DMS 273 (cell line): Measurements from ENCODE around the gene GGA1.
A peak's percentile ranks its signal among the peaks of the same experiment; 100 is the strongest.

Experiments
- DNase-seq: peaks from one replicate; lab custom pipeline; 2025; ENCODE audit not compliant: unreplicated experiment; lab: John Stamatoyannopoulos, UW

Gene GGA1

DNA sequence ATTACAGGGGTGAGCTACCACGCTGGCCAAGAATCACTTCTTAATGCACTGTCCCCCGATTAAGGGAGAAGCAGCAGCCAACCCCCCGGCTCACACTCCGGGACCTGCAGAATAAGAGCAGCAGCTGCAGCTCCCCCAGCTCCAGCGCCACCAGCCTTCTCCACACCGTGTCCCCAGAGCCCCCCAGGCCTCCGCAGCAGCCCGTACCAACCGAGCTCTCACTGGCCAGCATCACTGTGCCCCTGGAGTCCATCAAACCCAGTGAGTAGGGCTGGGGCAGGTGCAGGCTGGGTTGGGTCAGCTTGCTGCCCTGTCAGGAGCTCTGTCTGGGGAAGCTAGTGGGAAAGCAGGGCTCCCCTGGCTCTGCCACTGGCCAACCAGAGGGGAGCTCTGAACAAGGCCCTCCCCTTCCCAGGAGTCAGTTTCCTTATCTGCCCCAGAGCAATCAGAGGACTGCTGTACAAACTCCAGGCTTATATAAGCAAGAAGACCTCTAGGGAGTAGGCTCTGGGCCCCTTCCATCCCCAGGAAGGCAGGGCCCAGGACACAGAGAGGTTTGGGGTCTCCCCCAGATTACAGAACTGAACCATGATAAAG is 22.3 kb downstream of the GGA1 start:
- no peak for DNase-seq

GRCh38 chr22:37631448-37632173 is 23.0 kb downstream of the GGA1 start:
- DNase-seq = no peak

DNA sequence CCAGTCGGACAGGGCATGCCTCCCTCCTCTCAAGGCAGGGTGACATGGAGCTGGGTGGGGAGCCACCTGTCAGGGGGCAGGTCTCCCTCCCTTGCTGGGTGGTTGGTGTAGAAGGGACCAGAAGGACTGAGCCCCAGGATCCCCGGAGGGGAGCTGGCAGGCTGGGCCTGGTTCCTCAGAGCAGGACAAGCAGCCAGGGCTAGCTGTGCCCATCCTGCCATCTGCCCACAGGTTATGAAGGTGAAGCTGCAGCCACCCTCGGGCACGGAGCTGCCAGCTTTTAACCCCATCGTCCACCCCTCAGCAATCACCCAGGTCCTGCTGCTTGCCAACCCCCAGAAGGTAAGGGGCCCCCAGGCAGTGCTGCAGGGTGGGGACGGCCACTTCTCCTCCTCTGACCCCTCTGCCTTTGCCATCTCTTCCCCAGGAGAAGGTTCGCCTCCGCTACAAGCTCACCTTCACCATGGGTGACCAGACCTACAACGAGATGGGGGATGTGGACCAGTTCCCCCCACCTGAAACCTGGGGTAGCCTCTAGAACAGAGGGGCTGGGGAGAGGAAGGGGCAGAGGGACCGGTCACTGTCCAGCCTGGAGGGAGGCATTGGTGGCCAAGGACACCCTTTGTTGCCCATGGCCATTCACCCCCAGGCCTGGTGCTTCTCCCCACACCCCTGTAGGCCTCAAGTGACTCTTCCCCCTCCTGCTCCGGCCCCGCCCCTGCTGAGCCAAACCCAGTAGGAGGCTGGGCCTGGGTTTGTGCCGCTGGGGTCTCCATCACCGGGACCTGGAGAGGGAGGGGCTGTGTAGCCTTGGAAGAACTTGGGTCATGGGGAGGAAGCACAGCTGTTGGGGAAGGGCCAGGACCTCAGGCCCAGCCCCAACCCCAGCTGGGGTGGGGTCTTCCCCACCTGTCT is 23.8 kb downstream of the GGA1 start:
- no peak for DNase-seq

- no peak for DNase-seq
Measured at GRCh38 chr22:37633089-37633624, 24.5 kb downstream of the GGA1 start.

DNA sequence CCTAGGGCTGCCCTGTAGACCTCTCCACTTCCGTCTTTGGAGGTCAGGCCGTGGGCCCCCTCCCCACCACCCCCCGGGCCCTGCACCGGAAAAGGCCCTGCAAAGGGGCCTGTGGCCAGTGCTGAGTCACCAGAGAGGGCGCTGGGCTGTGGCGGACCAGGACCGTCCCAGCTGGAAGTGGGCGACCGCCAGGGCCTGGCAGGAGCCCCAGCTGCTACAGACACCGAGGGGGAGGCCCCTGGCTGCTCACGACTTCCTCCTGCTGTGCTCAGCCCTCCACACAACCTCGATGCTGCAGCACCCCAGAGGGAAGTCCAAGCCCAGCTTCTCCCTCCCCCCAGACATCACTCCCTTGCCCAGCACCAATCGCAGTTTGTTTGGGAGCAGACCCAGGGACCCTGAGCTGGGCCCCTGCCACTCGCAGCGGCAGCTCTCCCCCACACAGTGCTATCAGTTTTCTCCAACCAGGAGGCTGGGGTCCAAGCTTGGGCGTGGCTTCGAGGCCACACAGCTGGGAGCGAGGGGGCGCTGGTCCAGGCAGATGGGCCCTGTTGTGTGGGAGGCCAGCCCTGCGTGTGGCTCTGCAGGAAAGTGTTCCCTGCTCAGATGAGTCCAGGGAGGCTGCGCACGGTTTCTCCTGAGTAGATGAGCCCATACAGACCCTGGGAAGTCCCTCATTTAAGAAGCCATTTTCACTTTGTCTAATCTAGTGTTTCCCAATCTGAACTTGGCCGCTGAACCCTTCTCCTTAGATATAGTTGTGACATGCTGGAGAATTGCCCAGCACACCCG is 25.2 kb downstream of the GGA1 start:
- DNase-seq = peak; percentile 93

DNA sequence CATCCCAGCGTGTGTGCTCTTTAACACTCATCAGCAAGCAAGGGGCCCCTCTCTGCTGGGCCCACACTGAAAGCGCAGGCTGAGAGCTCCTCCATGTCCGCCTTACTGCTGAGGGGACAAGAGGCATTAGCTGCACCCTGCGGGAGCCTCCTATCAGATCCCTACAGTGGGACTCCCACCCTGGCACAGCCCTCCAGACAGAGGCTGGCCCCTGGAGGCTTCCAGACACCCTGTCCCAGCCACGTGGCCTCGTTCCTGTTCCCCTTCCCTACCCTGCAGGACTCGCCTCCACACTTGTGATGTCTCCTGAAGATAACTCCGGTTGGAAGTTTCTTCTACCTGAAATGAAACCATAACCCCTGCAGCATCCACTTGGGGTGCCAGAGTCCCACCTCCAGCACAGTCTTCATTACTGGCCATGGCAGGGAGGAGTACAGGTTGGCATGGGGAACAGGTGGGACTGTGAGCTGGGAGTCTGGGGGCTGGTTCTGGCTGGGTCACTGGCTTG is 25.8 kb downstream of the GGA1 start:
- peak; percentile 49 for DNase-seq

GRCh38 chr22:37635157-37635556 is 26.5 kb downstream of the GGA1 start:
- DNase-seq = no peak

DNA sequence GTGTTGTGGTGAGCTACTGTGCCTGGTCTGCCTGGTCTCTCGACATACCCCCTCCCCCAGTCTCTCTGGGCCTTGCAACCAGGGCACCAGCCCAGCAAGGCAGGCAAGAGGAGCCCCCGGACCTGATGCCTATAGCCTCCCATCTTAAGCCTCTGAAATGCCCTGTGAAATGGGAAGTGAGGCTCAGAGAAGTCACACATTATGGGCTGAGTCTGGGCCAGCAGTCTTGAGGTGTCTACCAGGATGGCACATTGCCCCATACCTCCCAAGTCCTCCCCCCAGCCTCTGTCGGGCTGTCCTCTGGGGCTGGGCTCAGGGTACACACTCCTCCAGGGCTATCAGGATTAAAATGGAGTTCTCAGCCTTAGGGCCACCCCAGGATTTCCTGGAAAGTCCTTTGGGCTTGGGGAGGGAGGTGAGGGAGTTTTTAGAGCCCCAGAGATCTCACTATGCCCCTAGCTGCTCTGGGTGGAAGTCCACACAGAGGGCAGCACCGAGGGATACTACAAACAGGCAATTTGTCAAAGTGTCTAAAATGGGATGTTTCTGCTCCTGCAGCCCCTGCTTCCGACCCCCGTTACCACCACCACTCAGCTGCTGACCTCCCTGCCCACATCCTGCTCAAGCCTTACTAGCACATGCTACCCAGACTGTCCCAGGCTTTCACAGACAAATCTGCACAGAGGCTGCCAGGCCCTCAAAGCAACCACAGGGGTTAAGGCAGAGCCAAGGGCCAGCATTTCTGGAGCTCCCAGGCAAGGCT is 27.7 kb downstream of the GGA1 start:
- peak; percentile 55 for DNase-seq

DNA sequence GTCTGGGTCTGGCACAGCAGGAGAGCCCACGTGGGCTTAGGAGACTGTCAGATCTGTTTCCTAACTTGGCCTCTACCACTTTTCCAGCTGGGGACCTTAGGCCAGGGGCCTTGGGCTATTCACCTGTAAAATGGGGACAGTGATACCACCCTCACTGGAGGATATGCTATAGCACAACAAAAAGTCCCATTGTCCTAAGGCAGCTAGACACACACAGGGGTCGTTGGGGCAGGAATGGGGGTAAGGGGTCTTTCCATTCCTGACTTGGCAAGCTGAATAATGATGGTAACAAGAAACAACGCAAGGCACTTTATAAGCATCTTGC is 28.3 kb downstream of the GGA1 start:
- no peak for DNase-seq

GRCh38 chr22:37638391-37639069 is 29.9 kb downstream of the GGA1 start:
- peak; percentile 22 for DNase-seq

GRCh38 chr22:37639070-37639760 is 30.6 kb downstream of the GGA1 start, which contains the start of gene SH3BP1:
TSS of gene SH3BP1 (plus strand) at chr22:37639669. CDS start at chr22:37639788, 119 bp downstream.
- peak; percentile 58 for DNase-seq

DNA sequence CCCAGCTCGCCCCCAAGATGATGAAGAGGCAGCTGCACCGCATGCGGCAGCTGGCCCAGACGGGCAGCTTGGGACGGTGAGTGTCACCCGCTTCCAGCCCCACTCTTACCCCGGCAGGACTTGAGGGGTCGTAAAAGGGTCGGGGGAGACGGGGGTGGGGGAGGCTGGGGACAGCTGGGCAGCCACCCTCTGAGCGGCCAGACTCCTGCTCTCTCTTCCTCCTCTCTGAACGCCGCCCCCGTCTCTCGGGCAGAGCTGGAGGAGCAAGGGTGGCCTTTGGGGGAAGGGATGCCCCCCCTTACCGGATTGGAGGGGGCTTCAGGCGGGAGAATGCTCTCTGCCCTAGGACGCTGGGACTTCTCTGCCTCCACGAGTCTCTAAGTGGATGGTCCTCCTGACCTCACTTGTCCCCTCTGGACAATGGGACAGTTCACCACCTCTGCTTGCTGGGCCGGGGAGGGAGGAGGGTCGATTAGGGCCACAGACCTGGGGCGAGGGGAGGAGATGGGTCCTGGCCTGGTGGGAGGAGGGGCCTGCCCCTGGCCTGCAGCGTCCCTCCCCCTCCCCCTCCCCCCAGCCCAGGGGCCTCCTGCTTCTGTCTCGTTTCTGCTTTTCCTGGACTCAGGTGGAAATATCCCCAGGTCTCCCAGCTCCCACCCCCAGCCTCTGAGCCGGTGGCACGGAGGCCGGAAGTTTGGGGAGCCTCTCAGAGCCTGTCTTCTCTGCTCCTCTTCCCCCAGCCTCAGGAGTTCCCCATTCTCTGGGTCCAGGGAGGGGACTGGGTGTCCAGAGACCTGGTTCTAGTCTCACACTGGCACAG is 31.3 kb downstream of the GGA1 start:
- no peak for DNase-seq

DNA sequence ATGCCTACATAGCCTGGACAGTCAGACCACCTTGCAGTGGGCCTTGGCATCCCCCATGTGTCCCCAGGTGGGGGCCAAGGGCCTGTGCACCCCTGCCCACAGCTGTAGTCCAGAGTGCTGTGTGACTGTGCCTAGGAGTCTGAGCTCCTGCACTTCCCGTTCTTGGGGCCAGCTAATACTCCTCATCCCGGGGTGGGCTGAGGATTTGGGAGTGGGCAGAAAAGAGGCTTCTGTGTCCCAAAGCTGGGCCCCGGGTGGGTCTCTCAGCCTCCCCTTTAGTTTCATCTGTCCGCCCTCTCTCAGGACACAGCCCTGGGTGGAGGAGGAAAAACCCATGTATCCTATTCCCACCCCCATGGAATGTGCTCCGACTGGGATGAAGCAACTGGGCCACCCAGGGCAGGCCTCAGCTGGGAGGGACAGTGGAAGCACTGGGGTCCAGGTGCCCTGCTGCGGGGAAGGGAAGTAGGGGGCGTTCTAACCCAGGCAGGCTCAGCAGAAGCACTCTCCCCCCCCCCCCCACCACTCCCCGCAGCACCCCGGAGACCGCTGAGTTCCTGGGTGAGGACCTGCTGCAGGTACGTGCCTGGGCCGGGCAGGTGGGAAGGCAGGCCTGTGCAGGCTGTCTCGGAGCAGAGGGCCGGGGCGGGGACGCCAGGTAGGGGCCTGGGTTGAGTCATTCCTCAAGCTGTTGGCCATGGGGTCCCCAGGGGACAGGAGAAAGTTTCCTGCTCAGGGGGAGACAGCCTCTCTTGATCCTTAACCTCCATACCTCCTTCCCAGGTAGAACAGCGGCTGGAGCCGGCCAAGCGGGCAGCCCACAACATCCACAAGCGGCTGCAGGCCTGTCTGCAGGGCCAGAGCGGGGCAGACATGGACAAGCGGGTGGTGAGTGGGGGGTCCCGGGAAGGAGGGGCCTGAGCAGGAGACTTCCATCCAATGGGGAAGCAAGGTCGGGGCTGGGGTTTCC is 32.2 kb downstream of the GGA1 start:
- DNase-seq = no peak

DNA sequence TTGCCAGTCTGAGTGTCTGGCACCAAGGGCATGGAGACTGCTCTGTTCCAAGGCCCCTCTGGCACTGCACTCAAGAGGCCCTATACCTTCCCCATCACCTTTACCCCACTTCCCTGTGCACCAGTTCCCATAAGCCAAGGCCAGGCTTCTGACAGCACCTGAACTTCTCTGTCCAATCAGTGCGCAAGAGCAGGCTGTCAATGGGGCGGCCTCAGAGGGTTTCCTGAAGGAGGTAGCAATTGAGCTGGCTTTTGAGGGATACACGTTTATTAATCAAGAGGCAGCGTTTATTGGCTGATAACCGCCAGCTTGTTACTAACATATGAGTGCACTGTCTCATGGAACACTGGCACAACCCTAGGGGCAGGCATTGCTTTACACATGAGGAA is 32.9 kb downstream of the GGA1 start:
- no peak for DNase-seq

DNA sequence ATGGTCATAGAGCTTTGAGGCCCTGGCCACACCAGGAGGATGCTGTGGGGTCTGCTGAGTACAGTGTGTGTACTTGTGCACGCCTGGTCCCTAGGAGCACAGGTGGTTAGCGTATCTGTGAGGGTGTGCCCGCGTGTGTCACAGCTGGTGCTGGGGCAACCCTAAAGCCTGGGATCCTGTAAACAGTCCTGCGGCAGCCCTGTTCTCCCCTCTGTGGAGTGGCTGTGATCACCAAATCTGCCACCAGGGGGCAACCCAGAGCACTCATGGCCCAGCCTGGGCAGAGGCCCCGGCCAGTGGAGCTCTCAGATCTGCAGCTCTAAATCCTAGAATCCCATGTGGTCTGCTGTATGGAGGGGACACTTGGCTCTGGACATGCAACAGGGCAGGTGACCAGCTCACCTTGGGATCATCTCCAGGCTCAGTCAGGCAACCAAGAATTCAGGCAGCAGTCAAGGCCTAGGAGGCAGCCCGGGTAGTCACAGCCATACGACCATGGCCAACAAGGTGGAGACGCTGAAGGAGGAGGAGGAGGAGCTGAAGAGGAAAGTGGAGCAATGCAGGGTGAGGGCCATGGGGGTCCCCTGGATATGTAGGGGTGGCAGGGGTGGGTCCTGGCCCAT is 34.7 kb downstream of the GGA1 start:
- peak; percentile 85 for DNase-seq

DNA sequence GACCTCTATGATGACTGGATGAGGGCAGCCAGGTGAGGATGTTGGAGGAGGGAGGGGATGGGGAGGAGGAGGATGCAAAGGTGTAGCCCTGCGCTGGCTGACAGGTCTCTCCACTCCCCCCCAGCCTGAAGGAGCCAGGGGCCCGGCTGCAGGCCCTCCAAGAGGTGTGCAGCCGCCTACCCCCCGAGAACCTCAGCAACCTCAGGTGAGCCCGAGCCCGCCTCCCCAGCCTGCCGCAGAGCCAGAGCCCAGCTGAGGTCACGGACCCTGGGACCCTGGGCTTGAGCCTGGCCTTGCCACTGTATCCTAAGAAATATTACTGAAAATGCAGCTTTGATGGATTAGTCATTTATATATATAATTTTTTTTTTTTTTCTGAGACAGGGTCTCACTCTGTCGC is 38.7 kb downstream of the GGA1 start:
- DNase-seq = no peak
